GM23338 (cell line): ENCODE measurements around the gene BAZ1B. TPM values are rescaled to one million over a fixed set of nuclear protein-coding genes. Genes with fewer than 3 reads are reported as not detected.

Source experiments
- ATAC-seq: fragments of 200-7000 bp; cut with Tn5 transposase; 3 replicates; pipeline ENCODE4 v1.9.1; 2020
- DNase-seq: peaks from one replicate; pipeline ENCODE4 v3.0.0-alpha.2; 2015; ENCODE audit warnings: low spot score
- H2AFZ ChIP-seq: fragments of 200-600 bp; sonication (generic); 2 replicates; pipeline ENCODE4 v1.8.0; 2016; ENCODE audit warnings: antibody characterized with exemption, mild to moderate bottlenecking, moderate library complexity
- H3F3A ChIP-seq: fragments of 200-600 bp; sonication (generic); replicated peaks from 2 replicates; pipeline ENCODE4 v1.8.0; 2017; ENCODE audit warnings: antibody characterized with exemption, mixed run types, low read depth
- H3K27ac ChIP-seq: fragments of 200-600 bp; sonication (generic); 2 replicates; pipeline ENCODE4 v1.6.1; 2016; ENCODE audit warnings: low read depth
- H3K27me3 ChIP-seq: fragments of 200-600 bp; sonication (generic); 2 replicates; pipeline ENCODE4 v1.8.0; 2016; ENCODE audit warnings: mild to moderate bottlenecking, mixed run types, moderate library complexity; ENCODE audit not compliant: insufficient read depth
- H3K36me3 ChIP-seq: fragments of 200-600 bp; sonication (generic); 2 replicates; pipeline ENCODE4 v1.8.0; 2016; ENCODE audit warnings: mild to moderate bottlenecking; ENCODE audit not compliant: insufficient read depth
- H3K4me1 ChIP-seq: fragments of 200-600 bp; sonication (generic); 2 replicates; pipeline ENCODE4 v1.8.0; 2016; ENCODE audit warnings: mild to moderate bottlenecking, moderate library complexity; ENCODE audit not compliant: insufficient read depth
- H3K4me2 ChIP-seq: fragments of 200-600 bp; sonication (generic); 2 replicates; pipeline ENCODE4 v1.7.1; 2017; ENCODE audit warnings: mixed run types
- H3K4me3 ChIP-seq: fragments of 200-600 bp; sonication (generic); 2 replicates; pipeline ENCODE4 v1.6.1; 2016; ENCODE audit warnings: mixed run types
- H3K79me2 ChIP-seq: fragments of 200-600 bp; sonication (generic); replicated peaks from 2 replicates; pipeline ENCODE4 v1.8.0; 2017; ENCODE audit warnings: mild to moderate bottlenecking; ENCODE audit not compliant: insufficient read depth
- H3K9me2 ChIP-seq: fragments of 200-600 bp; sonication (generic); 2 replicates; pipeline ENCODE4 v1.8.0; 2017; ENCODE audit not compliant: insufficient read depth
- H4K20me1 ChIP-seq: fragments of 200-600 bp; sonication (generic); replicated peaks from 2 replicates; pipeline ENCODE4 v1.8.0; 2017; ENCODE audit warnings: mild to moderate bottlenecking; ENCODE audit not compliant: insufficient read depth
- H3K27ac Mint-ChIP-seq: 2 replicates; pipeline ENCODE4 v1.8.0; 2020; ENCODE audit warnings: inconsistent platforms, mild to moderate bottlenecking, moderate library complexity, mixed read lengths
- H3K27me3 Mint-ChIP-seq: 3 replicates; pipeline ENCODE4 v1.8.0; 2022; ENCODE audit warnings: low read depth, mild to moderate bottlenecking, moderate library complexity, mixed read lengths, inconsistent platforms; ENCODE audit not compliant: insufficient read depth, poor library complexity
- H3K36me3 Mint-ChIP-seq: 3 replicates; pipeline ENCODE4 v1.8.0; 2021; ENCODE audit warnings: low read depth, mild to moderate bottlenecking, inconsistent platforms, moderate library complexity, mixed read lengths
- H3K4me1 Mint-ChIP-seq: 3 replicates; pipeline ENCODE4 v1.8.0; 2020; ENCODE audit warnings: mild to moderate bottlenecking, inconsistent platforms, mixed read lengths
- H3K4me3 Mint-ChIP-seq: 3 replicates; pipeline ENCODE4 v1.8.0; 2021; ENCODE audit warnings: moderate library complexity, mild to moderate bottlenecking, inconsistent platforms, mixed read lengths
- H3K9me3 Mint-ChIP-seq: 3 replicates; pipeline ENCODE4 v1.8.0; 2020; ENCODE audit warnings: moderate library complexity, mild to moderate bottlenecking, inconsistent platforms, mixed read lengths
- CREB1 ChIP-seq: fragments of 250-450 bp; sonication (Bioruptor Pico); IDR thresholded peaks from 2 replicates; pipeline ENCODE4 v1.5.0; 2020; ENCODE audit warnings: low read depth, mild to moderate bottlenecking, moderate library complexity
- CTCF ChIP-seq, 2 experiments: fragments of 200-600 bp in 1 of 2; sonication (generic) in 1 of 2; conservative IDR thresholded peaks; 2 replicates each; pipeline versions ENCODE4 v1.5.1 to v1.6.1; 2016 to 2017; ENCODE audit warnings: antibody characterized with exemption in 2 of 2, low read depth in 2 of 2, mild to moderate bottlenecking in 2 of 2, moderate library complexity in 1 of 2
- EZH2 ChIP-seq: fragments of 200-600 bp; sonication (generic); IDR thresholded peaks from one replicate; pipeline ENCODE4 v1.8.0; 2017; ENCODE audit warnings: antibody characterized with exemption, mild to moderate bottlenecking, low read depth; ENCODE audit not compliant: unreplicated experiment
- EZH2phosphoT487 ChIP-seq: fragments of 200-600 bp; sonication (generic); IDR thresholded peaks from one replicate; pipeline ENCODE4 v1.8.1; 2018; ENCODE audit warnings: antibody characterized with exemption; ENCODE audit not compliant: unreplicated experiment
- NANOG ChIP-seq: IDR thresholded peaks from 2 replicates; pipeline ENCODE4 v1.6.1; 2016; ENCODE audit warnings: antibody characterized with exemption, borderline replicate concordance
- POLR2AphosphoS5 ChIP-seq: IDR thresholded peaks from 2 replicates; pipeline ENCODE4 v1.6.1; 2016; ENCODE audit warnings: antibody characterized with exemption, low read depth
- STAT1 ChIP-seq: IDR thresholded peaks from one replicate; pipeline ENCODE4 v1.6.1; 2016; ENCODE audit warnings: antibody characterized with exemption; ENCODE audit not compliant: unreplicated experiment
- ZNF114 ChIP-seq: fragments of 250-450 bp; sonication (Bioruptor Pico); IDR thresholded peaks from 2 replicates; pipeline ENCODE4 v1.5.0; 2020; ENCODE audit warnings: mild to moderate bottlenecking, moderate library complexity
- ZNF331 ChIP-seq: fragments of 250-450 bp; sonication (Bioruptor Pico); IDR thresholded peaks from 2 replicates; pipeline ENCODE4 v1.5.0; 2020; ENCODE audit warnings: low read depth, mild to moderate bottlenecking, moderate library complexity
- polyA plus RNA-seq: library from polyadenylated mRNA; unstranded; fragments of >200 nt; fragmentation: Nextera tagmentation; extraction: Ambion mirVana; gene quantifications from 2 replicates; pipeline ENCODE4 v1.2.1, GENCODE V29; 2016
- total RNA-seq: library from RNA; depleted of rRNA; stranded (reverse); fragments of >200 nt; shearing (Covaris generic); gene quantifications from 2 replicates; pipeline ENCODE4 v1.2.3, GENCODE V29; 2014
- TF ChIP-seq, protein P1 (sequence below): IDR thresholded peaks from one replicate; pipeline ENCODE4 v1.6.1; 2018; ENCODE audit warnings: antibody characterized with exemption; ENCODE audit not compliant: unreplicated experiment
- TF ChIP-seq, protein P2 (sequence below): IDR thresholded peaks from 2 replicates; pipeline ENCODE4 v1.6.1; 2016; ENCODE audit warnings: antibody characterized with exemption

BAZ1B gene
- total and polyA plus RNA-seq, 2 experiments from 2014 or later = 40.4 to 70.7 TPM

DNA sequence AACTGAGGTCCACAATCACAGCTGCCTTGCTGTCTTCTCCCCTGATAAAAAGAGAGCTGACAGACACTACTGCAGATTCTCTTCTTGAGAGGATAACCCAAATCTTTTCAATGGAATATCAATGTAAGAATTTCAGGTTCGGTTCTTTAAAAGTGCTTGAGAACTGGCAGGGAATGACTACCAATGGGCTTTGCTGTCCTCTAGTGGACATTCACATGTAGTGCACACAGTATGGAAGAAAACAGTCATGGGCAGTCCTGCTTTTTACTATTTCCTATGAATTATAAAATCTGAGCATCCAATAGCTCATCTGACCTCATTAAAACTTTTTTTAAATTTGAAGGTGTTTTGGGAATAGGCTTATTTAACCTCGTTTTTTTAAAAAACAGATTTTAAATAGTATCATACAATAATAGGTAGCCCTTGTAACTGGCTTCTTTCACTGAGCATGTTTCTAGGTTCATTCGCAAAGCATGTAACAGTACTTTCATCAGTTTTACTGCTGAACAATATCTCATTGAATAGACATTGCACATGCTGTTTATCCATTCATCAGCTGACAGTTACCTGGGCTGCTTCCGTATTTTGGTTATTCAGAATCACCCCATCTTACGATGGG is 70.2 kb downstream of the BAZ1B start:
- DNase-seq = peak; percentile 72
- H2AFZ ChIP-seq = no peak overlapping the region
- H3K27me3 ChIP-seq = no peaks in the 10 kb centered on the region
- no peak overlapping the region for H3K4me3 ChIP-seq
- H3F3A ChIP-seq = peaks cover 24% of the 10 kb centered on the region
- peaks cover 58% of the 10 kb centered on the region for H3K36me3 ChIP-seq
- no peaks in the 10 kb centered on the region for H3K9me3 Mint-ChIP-seq
- peaks cover 2% of the 10 kb centered on the region for H3K27me3 Mint-ChIP-seq
- H3K79me2 ChIP-seq = peaks cover 26% of the 10 kb centered on the region
- peaks cover 17% of the 10 kb centered on the region for H4K20me1 ChIP-seq
- TF ChIP-seq CTCF (conservative IDR thresholded peaks at IDR 0.05; ENCODE audit: low read depth in 2 of 2) (peak; percentile 92 to 99), NANOG (no peak)
- H3K4me1 ChIP-seq = no peaks in the 10 kb centered on the region
- no peaks in the 10 kb centered on the region for H3K9me2 ChIP-seq
- H3K4me3 Mint-ChIP-seq = no peak overlapping the region
- no peak overlapping the region for H3K4me2 ChIP-seq
- H3K27ac Mint-ChIP-seq = no peak overlapping the region
- H3K4me1 Mint-ChIP-seq = no peaks in the 10 kb centered on the region; the same call in 2 of the 3 replicates
- peak; percentile 68 for ATAC-seq
- H3K36me3 Mint-ChIP-seq = peaks cover 71% of the 10 kb centered on the region
- no peak overlapping the region for H3K27ac ChIP-seq

DNA sequence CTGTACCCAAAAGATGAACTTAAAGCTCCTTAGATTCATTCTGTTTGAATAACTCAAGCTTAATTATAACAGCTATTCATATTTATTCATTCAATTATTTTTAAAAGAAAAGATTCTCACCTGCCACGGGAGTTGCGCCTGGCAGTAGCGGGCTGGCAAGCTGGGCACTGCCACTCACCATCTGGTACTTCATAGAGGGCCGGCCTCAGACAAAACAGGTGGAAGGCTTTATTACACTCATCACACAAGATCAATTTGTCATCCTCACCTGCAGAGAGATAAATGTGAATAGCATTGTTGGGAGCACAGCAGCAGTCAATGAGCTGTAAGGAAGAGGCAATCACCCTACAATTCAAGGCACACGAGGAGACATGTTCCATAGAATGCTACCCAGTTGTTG is 72.7 kb downstream of the BAZ1B start:
- H3K9me3 Mint-ChIP-seq = no peaks in the 10 kb centered on the region
- Histone ChIP-seq H3K4me2 (no peak overlapping the region), H3K9me2 (no peaks in the 10 kb centered on the region), H3K79me2 (peaks cover 30% of the 10 kb centered on the region), H4K20me1 (peaks cover 34% of the 10 kb centered on the region), H3K27ac (no peak overlapping the region), H3K4me3 (no peak overlapping the region), H3K36me3 (peaks cover 67% of the 10 kb centered on the region), H2AFZ (no peak overlapping the region), H3K4me1 (no peaks in the 10 kb centered on the region), H3F3A (peaks cover 21% of the 10 kb centered on the region), H3K27me3 (no peaks in the 10 kb centered on the region)
- peaks cover 76% of the 10 kb centered on the region for H3K36me3 Mint-ChIP-seq
- no peak overlapping the region for H3K4me3 Mint-ChIP-seq
- no peaks in the 10 kb centered on the region for H3K27me3 Mint-ChIP-seq
- ATAC-seq (no peak), DNase-seq (no peak)
- H3K4me1 Mint-ChIP-seq = no peaks in the 10 kb centered on the region
- H3K27ac Mint-ChIP-seq = no peak overlapping the region
- no peak for TF ChIP-seq STAT1
- no peak for TF ChIP-seq EZH2
- TF ChIP-seq, protein P1, sequence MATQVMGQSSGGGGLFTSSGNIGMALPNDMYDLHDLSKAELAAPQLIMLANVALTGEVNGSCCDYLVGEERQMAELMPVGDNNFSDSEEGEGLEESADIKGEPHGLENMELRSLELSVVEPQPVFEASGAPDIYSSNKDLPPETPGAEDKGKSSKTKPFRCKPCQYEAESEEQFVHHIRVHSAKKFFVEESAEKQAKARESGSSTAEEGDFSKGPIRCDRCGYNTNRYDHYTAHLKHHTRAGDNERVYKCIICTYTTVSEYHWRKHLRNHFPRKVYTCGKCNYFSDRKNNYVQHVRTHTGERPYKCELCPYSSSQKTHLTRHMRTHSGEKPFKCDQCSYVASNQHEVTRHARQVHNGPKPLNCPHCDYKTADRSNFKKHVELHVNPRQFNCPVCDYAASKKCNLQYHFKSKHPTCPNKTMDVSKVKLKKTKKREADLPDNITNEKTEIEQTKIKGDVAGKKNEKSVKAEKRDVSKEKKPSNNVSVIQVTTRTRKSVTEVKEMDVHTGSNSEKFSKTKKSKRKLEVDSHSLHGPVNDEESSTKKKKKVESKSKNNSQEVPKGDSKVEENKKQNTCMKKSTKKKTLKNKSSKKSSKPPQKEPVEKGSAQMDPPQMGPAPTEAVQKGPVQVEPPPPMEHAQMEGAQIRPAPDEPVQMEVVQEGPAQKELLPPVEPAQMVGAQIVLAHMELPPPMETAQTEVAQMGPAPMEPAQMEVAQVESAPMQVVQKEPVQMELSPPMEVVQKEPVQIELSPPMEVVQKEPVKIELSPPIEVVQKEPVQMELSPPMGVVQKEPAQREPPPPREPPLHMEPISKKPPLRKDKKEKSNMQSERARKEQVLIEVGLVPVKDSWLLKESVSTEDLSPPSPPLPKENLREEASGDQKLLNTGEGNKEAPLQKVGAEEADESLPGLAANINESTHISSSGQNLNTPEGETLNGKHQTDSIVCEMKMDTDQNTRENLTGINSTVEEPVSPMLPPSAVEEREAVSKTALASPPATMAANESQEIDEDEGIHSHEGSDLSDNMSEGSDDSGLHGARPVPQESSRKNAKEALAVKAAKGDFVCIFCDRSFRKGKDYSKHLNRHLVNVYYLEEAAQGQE = no peak
- no peak for TF ChIP-seq EZH2phosphoT487
- no peak for TF ChIP-seq ZNF114 (CRISPR knock-in tag)
- TF ChIP-seq ZNF331 (CRISPR knock-in tag) = no peak
- no peak for TF ChIP-seq POLR2AphosphoS5
- TF ChIP-seq, protein P2, sequence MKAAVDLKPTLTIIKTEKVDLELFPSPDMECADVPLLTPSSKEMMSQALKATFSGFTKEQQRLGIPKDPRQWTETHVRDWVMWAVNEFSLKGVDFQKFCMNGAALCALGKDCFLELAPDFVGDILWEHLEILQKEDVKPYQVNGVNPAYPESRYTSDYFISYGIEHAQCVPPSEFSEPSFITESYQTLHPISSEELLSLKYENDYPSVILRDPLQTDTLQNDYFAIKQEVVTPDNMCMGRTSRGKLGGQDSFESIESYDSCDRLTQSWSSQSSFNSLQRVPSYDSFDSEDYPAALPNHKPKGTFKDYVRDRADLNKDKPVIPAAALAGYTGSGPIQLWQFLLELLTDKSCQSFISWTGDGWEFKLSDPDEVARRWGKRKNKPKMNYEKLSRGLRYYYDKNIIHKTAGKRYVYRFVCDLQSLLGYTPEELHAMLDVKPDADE = no peak
- no peak for TF ChIP-seq CREB1 (CRISPR knock-in tag)
